ENCODE results near the gene LORICRIN. TPM values are rescaled to one million over a fixed set of nuclear protein-coding genes. Genes with fewer than 3 reads are reported as not detected.

The LORICRIN gene
- total RNA-seq, 1 experiment from 2014 or later = not detected

- no peak for DNase-seq (ENCODE audit: low spot score)
Measured at GRCh38 chr1:153302308-153302707, 42.8 kb downstream of the LORICRIN start.

GRCh38 chr1:153305682-153306081 lies 46.2 kb downstream of the LORICRIN start:
- DNase-seq (ENCODE audit: low spot score) = no peak

- DNase-seq (ENCODE audit: low spot score) = no peak
Measured at GRCh38 chr1:153306303-153307220, 47.1 kb downstream of the LORICRIN start.

GRCh38 chr1:153307221-153307600 lies 47.7 kb downstream of the LORICRIN start:
- no peak for DNase-seq (ENCODE audit: low spot score)

- no peak for DNase-seq (ENCODE audit: low spot score)
Measured at GRCh38 chr1:153308540-153308939, 49.1 kb downstream of the LORICRIN start.

- DNase-seq (ENCODE audit: low spot score) = no peak
Measured at GRCh38 chr1:153309441-153309840, 50.0 kb downstream of the LORICRIN start.

- no peak for DNase-seq (ENCODE audit: low spot score)
Measured at GRCh38 chr1:153310526-153310925, 51.0 kb downstream of the LORICRIN start.

Other genes with a start within 250 kb of the LORICRIN start
- gene SPRR1B, start 228.5 kb upstream of the LORICRIN start, total RNA-seq (2014; rRNA removed; shearing (Covaris generic)) = not detected in 2 replicates
- not detected in 2 replicates for gene SPRR2D, start 218.6 kb upstream of the LORICRIN start, total RNA-seq (2014; rRNA removed; shearing (Covaris generic))
- gene SPRR2A, start 202.2 kb upstream of the LORICRIN start, total RNA-seq (2014; rRNA removed; shearing (Covaris generic)) = not detected in 2 replicates
- not detected in 2 replicates for gene SPRR2B, start 188.1 kb upstream of the LORICRIN start, total RNA-seq (2014; rRNA removed; shearing (Covaris generic))
- gene SPRR2E, start 165.2 kb upstream of the LORICRIN start, total RNA-seq (2014; rRNA removed; shearing (Covaris generic)) = not detected in 2 replicates
- gene SPRR2F, start 146.2 kb upstream of the LORICRIN start, total RNA-seq (2014; rRNA removed; shearing (Covaris generic)) = not detected in 2 replicates
- gene SPRR2G, start 108.8 kb upstream of the LORICRIN start, total RNA-seq (2014; rRNA removed; shearing (Covaris generic)) = not detected in 2 replicates
- not detected in 2 replicates for gene LELP1, start 56.3 kb upstream of the LORICRIN start, total RNA-seq (2014; rRNA removed; shearing (Covaris generic))
- gene PRR9, start 42.1 kb upstream of the LORICRIN start, total RNA-seq (2014; rRNA removed; shearing (Covaris generic)) = not detected in 2 replicates
- gene PGLYRP3, start 53.3 kb downstream of the LORICRIN start, total RNA-seq (2014; rRNA removed; shearing (Covaris generic)) = not detected in 2 replicates
- gene PGLYRP4, start 89.2 kb downstream of the LORICRIN start, total RNA-seq (2014; rRNA removed; shearing (Covaris generic)) = not detected in 2 replicates
- gene S100A9, start 98.2 kb downstream of the LORICRIN start, total RNA-seq (2014; rRNA removed; shearing (Covaris generic)) = not detected in 2 replicates
- not detected in 2 replicates for gene S100A12, start 115.9 kb downstream of the LORICRIN start, total RNA-seq (2014; rRNA removed; shearing (Covaris generic))
- gene S100A8, start 131.4 kb downstream of the LORICRIN start, total RNA-seq (2014; rRNA removed; shearing (Covaris generic)) = not detected in 2 replicates
- not detected in 2 replicates for gene S100A7A, start 156.8 kb downstream of the LORICRIN start, total RNA-seq (2014; rRNA removed; shearing (Covaris generic))
- not detected in 2 replicates for gene S100A7, start 201.0 kb downstream of the LORICRIN start, total RNA-seq (2014; rRNA removed; shearing (Covaris generic))